ENCODE results near the gene CDHR4.

CDHR4 gene

GRCh38 chr3:49759226-49759625 is 40.4 kb downstream of the CDHR4 start:
- Histone ChIP-seq H3K4me3 (ENCODE audit: severe bottlenecking) (no peak overlapping the region), H3K27me3 (ENCODE audit: insufficient read depth, poor library complexity, severe bottlenecking) (no peaks in the 10 kb centered on the region), H3K36me3 (ENCODE audit: low read depth) (peaks cover 6% of the 10 kb centered on the region), H3K27ac (ENCODE audit: poor library complexity, severe bottlenecking) (no peak overlapping the region), H3K4me1 (ENCODE audit: insufficient read depth, poor library complexity, severe bottlenecking) (no peaks in the 10 kb centered on the region), H3K9me3 (ENCODE audit: severe bottlenecking) (no peaks in the 10 kb centered on the region)
- ATAC-seq (ENCODE audit: low read depth) = no peak
- no peak for DNase-seq (ENCODE audit: low spot score)
- TF ChIP-seq CTCF (IDR thresholded peaks at IDR 0.05; ENCODE audit: poor library complexity, severe bottlenecking) = no peak

GRCh38 chr3:49757197-49757596 is 42.5 kb downstream of the CDHR4 start:
- no peak for TF ChIP-seq CTCF (IDR thresholded peaks at IDR 0.05; ENCODE audit: poor library complexity, severe bottlenecking)
- no peak for ATAC-seq (ENCODE audit: low read depth)
- DNase-seq (ENCODE audit: low spot score) = no peak
- Histone ChIP-seq H3K36me3 (ENCODE audit: low read depth) (peaks cover 7% of the 10 kb centered on the region; the same call in 1 of the 2 replicates), H3K4me1 (ENCODE audit: insufficient read depth, poor library complexity, severe bottlenecking) (no peaks in the 10 kb centered on the region), H3K9me3 (ENCODE audit: severe bottlenecking) (no peaks in the 10 kb centered on the region), H3K27ac (ENCODE audit: poor library complexity, severe bottlenecking) (no peak overlapping the region), H3K4me3 (ENCODE audit: severe bottlenecking) (no peak overlapping the region), H3K27me3 (ENCODE audit: insufficient read depth, poor library complexity, severe bottlenecking) (no peaks in the 10 kb centered on the region)

GRCh38 chr3:49756036-49756435 is 43.6 kb downstream of the CDHR4 start:
- ATAC-seq (ENCODE audit: low read depth) (no peak), DNase-seq (ENCODE audit: low spot score) (no peak)
- H3K4me3 ChIP-seq (ENCODE audit: severe bottlenecking) = no peak overlapping the region
- no peak overlapping the region for H3K27ac ChIP-seq (ENCODE audit: poor library complexity, severe bottlenecking)
- H3K9me3 ChIP-seq (ENCODE audit: severe bottlenecking) = no peaks in the 10 kb centered on the region
- H3K4me1 ChIP-seq (ENCODE audit: insufficient read depth, poor library complexity, severe bottlenecking) = no peaks in the 10 kb centered on the region
- no peaks in the 10 kb centered on the region for H3K27me3 ChIP-seq (ENCODE audit: insufficient read depth, poor library complexity, severe bottlenecking)
- TF ChIP-seq CTCF (IDR thresholded peaks at IDR 0.05; ENCODE audit: poor library complexity, severe bottlenecking) = no peak
- H3K36me3 ChIP-seq (ENCODE audit: low read depth) = peaks cover 10% of the 10 kb centered on the region; the same call in 1 of the 2 replicates

- ATAC-seq (ENCODE audit: low read depth) (no peak), DNase-seq (ENCODE audit: low spot score) (no peak)
- H3K27ac ChIP-seq (ENCODE audit: poor library complexity, severe bottlenecking) = no peak overlapping the region
- H3K4me3 ChIP-seq (ENCODE audit: severe bottlenecking) = no peak overlapping the region
- no peak for TF ChIP-seq CTCF (IDR thresholded peaks at IDR 0.05; ENCODE audit: poor library complexity, severe bottlenecking)
- peaks cover 10% of the 10 kb centered on the region; the same call in 1 of the 2 replicates for H3K36me3 ChIP-seq (ENCODE audit: low read depth)
- no peaks in the 10 kb centered on the region for H3K4me1 ChIP-seq (ENCODE audit: insufficient read depth, poor library complexity, severe bottlenecking)
- H3K9me3 ChIP-seq (ENCODE audit: severe bottlenecking) = no peaks in the 10 kb centered on the region
- H3K27me3 ChIP-seq (ENCODE audit: insufficient read depth, poor library complexity, severe bottlenecking) = no peaks in the 10 kb centered on the region
These were observed 45.1 kb downstream of the CDHR4 start for GRCh38 chr3:49754536-49754935.

- Histone ChIP-seq H3K27ac (ENCODE audit: poor library complexity, severe bottlenecking) (no peak overlapping the region), H3K4me1 (ENCODE audit: insufficient read depth, poor library complexity, severe bottlenecking) (no peaks in the 10 kb centered on the region), H3K27me3 (ENCODE audit: insufficient read depth, poor library complexity, severe bottlenecking) (no peaks in the 10 kb centered on the region), H3K4me3 (ENCODE audit: severe bottlenecking) (no peak overlapping the region), H3K36me3 (ENCODE audit: low read depth) (peaks cover 24% of the 10 kb centered on the region), H3K9me3 (ENCODE audit: severe bottlenecking) (no peaks in the 10 kb centered on the region)
- TF ChIP-seq CTCF (IDR thresholded peaks at IDR 0.05; ENCODE audit: poor library complexity, severe bottlenecking) = no peak
- ATAC-seq (ENCODE audit: low read depth) = no peak
- no peak for DNase-seq (ENCODE audit: low spot score)
These were observed 48.2 kb downstream of the CDHR4 start for GRCh38 chr3:49751501-49751900.
